ENCODE results near the gene NLGN1.

The NLGN1 gene

DNA sequence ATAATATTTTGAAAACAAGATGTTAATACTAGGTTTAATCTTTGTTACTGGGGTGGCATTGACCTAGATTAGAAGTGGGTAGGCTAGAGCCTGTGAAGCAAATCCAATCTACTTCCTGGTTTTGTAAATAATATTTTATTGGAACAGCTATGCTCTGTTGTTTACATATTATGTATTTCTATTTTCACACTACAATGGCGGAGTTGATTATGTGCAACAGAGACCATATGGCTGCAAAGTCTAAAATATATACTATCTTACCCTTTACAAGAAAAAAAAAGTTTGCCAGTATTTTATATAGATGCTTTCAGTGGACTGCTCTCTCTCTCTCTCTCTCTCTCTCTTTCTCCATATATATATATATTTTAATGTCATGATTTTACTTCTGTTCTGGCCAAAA lies 244.2 kb downstream of the NLGN1 start:
- DNase-seq (ENCODE audit: low spot score): no peak

- no peak for DNase-seq (ENCODE audit: low spot score)
Measured at GRCh38 chr3:173644086-173645082, 246.8 kb downstream of the NLGN1 start.

GRCh38 chr3:173650596-173650995 lies 253.1 kb downstream of the NLGN1 start:
- no peak for DNase-seq (ENCODE audit: low spot score)

- DNase-seq (ENCODE audit: low spot score): no peak
Measured at GRCh38 chr3:173652093-173652492, 254.5 kb downstream of the NLGN1 start.

- no peak for DNase-seq (ENCODE audit: low spot score)
Measured at GRCh38 chr3:173653781-173654180, 256.2 kb downstream of the NLGN1 start.

DNA sequence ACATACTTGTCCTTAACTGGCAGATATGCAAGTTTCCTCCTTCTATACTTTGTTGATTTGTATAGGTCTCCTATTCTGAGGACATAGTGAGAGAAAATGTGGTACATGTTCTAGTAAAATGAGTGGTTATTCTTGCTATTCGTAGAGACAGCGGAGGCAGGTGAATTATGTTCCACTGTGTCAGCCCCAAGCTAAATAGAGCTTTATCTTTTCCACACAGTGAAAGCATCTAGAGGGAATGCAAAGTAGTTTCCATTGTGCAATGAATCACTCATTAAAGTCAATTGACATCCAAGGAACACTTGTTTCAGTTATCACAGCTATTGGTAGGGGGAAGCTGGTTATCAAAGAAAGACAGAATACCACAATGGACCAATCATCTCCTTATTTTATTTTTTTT lies 262.4 kb downstream of the NLGN1 start:
- DNase-seq (ENCODE audit: low spot score): no peak

DNA sequence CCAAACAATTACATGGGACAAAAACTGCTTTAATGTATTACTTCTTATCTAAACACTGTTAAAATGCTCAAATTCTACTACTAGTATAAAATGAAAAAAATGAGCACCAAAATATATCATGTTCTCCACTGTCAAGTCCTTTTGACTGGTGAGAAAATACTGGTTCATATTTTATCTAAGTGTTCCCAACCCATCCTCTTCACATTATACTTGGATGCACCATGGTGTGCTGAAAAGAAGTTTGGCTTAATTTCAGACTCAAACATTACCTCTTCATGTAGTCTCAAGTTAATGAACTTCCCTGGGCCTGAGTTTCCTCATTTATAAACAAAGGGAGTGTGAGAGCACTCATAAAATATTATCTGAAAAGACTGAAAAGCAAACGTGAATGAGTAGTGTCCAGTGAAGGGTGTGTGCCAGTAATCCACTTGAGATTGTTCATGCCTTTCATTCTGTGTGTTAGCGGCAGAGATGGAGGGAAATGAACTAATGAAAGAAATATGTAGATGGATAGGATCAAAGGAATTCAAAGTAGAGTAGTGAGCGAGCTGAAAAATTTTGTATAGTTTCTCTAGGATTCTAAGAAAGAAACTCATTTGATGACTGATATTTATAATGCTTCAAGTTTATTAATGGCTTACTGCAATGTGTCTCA lies 263.2 kb downstream of the NLGN1 start:
- no peak for DNase-seq (ENCODE audit: low spot score)

- no peak for DNase-seq (ENCODE audit: low spot score)
Measured at GRCh38 chr3:173663696-173664111, 266.2 kb downstream of the NLGN1 start.

GRCh38 chr3:173676094-173676493 lies 278.6 kb downstream of the NLGN1 start:
- DNase-seq (ENCODE audit: low spot score): no peak

DNA sequence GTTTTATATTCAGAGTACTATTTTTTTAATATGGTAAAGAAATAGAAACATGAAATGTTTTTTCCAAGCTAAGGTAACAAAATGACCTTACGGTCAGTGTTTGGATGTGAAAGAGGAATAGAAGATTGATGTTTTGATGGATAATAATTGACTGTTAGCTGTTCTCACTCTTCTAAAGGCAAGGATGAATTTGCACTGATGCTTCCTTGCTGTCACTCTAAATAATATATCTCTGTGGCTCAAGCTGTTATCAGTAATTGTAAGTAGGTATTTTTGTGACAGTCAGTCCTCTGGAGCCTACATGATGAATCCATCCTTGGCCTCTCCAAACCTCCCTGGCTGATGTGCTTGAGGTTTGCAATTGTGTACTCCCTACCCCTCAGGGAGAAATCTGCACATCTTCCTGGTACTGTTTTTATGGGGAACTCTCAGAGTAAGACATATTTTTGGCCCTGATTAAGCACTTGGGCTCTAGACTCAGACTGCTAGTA lies 283.7 kb downstream of the NLGN1 start:
- no peak for DNase-seq (ENCODE audit: low spot score)

DNA sequence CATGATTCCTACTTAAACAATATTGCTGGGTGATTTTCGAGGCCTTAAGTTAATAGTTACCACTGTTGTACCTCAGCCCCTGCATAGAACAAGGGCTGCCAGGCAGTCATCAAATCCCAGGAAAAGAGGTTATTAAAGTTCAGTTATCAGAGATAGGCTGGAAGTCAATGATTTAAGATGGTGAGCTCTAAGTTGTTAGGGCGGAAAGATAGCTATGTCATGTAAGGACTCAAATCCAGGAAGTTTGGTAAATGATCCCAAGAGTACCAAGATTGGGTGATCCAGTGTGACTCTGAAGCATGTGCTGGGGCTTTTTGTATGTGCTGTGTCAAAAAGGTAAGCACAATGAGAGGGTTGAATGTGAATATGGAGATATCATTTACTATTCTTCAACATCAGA lies 287.9 kb downstream of the NLGN1 start:
- no peak for DNase-seq (ENCODE audit: low spot score)

GRCh38 chr3:173688216-173688842 lies 290.8 kb downstream of the NLGN1 start:
- no peak for DNase-seq (ENCODE audit: low spot score)

DNA sequence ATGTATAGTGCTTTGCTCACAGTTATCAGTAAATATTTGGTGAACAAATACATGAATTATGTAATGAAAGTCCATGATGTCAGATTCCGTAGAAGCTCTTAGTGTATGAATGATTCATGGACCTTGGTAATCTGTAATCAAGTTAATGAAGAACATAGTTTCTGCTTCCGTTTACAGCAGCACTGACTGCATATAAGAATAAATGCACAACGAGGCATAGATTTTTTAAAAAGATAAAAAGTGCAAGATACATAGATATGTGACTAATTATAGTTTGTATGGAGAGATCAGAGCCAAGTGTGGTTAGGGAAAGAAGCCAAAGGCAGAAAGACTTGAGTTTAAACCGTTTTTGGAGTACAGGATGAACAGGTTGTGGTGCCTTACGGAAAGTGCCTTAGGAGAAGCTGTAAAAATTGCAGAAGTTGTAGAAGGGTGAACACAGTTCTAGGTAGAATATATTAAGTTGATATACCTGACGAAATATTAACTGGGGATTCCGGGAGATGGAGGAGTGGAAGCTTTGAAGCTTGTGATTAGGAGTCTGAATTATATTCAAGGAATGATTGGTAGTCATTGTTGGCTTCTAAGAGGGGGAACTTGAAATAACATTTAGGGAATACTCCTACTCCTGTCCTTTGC lies 293.1 kb downstream of the NLGN1 start:
- DNase-seq (ENCODE audit: low spot score): no peak

- no peak for DNase-seq (ENCODE audit: low spot score)
Measured at GRCh38 chr3:173699353-173699752, 301.8 kb downstream of the NLGN1 start.

GRCh38 chr3:173700336-173700735 lies 302.8 kb downstream of the NLGN1 start:
- no peak for DNase-seq (ENCODE audit: low spot score)

DNA sequence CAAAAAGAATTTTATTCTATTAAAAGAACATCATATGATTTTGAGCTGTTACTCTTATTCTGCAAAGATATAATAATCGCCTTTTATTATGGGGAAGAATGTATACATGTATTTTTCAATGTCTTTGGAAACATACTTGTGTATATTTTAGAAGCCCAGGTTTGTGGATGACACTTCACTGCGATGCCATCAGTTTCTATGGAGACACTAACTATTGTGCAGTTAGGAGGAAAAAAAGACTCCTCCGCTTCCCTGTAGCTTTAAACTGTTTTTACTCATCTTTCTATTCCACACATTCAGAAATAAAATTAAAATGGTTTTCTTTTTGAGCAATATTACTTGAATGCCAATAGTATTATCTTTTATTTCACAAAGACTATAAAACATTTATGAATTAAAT lies 305.0 kb downstream of the NLGN1 start:
- DNase-seq (ENCODE audit: low spot score): no peak

GRCh38 chr3:173703771-173704170 lies 306.2 kb downstream of the NLGN1 start:
- no peak for DNase-seq (ENCODE audit: low spot score)

DNA sequence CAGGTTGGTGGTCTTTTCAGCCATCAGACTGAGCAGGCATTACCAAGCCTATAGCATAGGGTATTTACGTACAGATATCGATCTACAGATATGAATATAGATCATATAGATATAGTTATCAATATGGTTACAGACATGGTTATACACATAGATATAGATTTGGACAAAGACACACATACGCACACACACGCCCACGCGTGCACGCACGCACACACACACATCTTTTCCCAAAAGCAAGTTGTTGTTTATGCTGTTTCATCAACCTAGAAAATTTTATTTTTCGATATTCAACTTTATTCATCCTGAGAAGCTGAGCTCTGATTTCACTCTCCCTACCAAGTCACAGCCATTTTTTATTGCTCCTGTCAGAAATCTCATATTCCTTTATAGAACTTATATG lies 309.1 kb downstream of the NLGN1 start:
- DNase-seq (ENCODE audit: low spot score): no peak

- DNase-seq (ENCODE audit: low spot score): no peak
Measured at GRCh38 chr3:173708191-173708590, 310.6 kb downstream of the NLGN1 start.

- no peak for DNase-seq (ENCODE audit: low spot score)
Measured at GRCh38 chr3:173709026-173709425, 311.5 kb downstream of the NLGN1 start.

DNA sequence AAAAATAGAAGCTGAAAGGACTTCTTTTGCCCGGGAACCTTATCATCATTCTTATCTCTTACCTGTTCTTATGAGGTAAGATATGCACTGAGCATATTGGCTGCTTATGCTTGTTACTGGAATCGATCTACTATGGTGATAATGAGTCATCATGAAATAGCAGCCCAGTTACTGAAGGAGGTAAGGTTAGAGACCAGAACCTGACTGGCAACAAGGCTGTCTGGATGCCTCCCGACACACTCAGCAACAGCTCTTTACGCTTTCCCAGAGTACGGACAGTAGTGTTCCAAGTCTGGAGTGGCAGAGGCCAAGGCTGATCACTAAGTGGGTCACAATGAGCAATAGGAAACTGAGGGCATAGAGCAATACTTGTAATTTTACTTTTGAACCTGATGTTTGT lies 314.1 kb downstream of the NLGN1 start:
- no peak for DNase-seq (ENCODE audit: low spot score)

GRCh38 chr3:173719585-173719984 lies 322.0 kb downstream of the NLGN1 start:
- no peak for DNase-seq (ENCODE audit: low spot score)

All from AG08396 (cell line).